GM23338 (cell line): ENCODE measurements around the gene GIGYF1. TPM values are rescaled to one million over a fixed set of nuclear protein-coding genes. Genes with fewer than 3 reads are reported as not detected.
A peak's percentile ranks its signal among the peaks of the same experiment; 100 is the strongest.

Experiments used
- ATAC-seq: fragments of 200-7000 bp; cut with Tn5 transposase; 3 replicates; pipeline ENCODE4 v1.9.1; 2020
- DNase-seq: peaks from one replicate; pipeline ENCODE4 v3.0.0-alpha.2; 2015; ENCODE audit warnings: low spot score
- H2AFZ ChIP-seq: fragments of 200-600 bp; sonication (generic); 2 replicates; pipeline ENCODE4 v1.8.0; 2016; ENCODE audit warnings: antibody characterized with exemption, mild to moderate bottlenecking, moderate library complexity
- H3F3A ChIP-seq: fragments of 200-600 bp; sonication (generic); replicated peaks from 2 replicates; pipeline ENCODE4 v1.8.0; 2017; ENCODE audit warnings: antibody characterized with exemption, mixed run types, low read depth
- H3K27ac ChIP-seq: fragments of 200-600 bp; sonication (generic); 2 replicates; pipeline ENCODE4 v1.6.1; 2016; ENCODE audit warnings: low read depth
- H3K27me3 ChIP-seq: fragments of 200-600 bp; sonication (generic); 2 replicates; pipeline ENCODE4 v1.8.0; 2016; ENCODE audit warnings: mild to moderate bottlenecking, mixed run types, moderate library complexity; ENCODE audit not compliant: insufficient read depth
- H3K36me3 ChIP-seq: fragments of 200-600 bp; sonication (generic); 2 replicates; pipeline ENCODE4 v1.8.0; 2016; ENCODE audit warnings: mild to moderate bottlenecking; ENCODE audit not compliant: insufficient read depth
- H3K4me1 ChIP-seq: fragments of 200-600 bp; sonication (generic); 2 replicates; pipeline ENCODE4 v1.8.0; 2016; ENCODE audit warnings: mild to moderate bottlenecking, moderate library complexity; ENCODE audit not compliant: insufficient read depth
- H3K4me2 ChIP-seq: fragments of 200-600 bp; sonication (generic); 2 replicates; pipeline ENCODE4 v1.7.1; 2017; ENCODE audit warnings: mixed run types
- H3K4me3 ChIP-seq: fragments of 200-600 bp; sonication (generic); 2 replicates; pipeline ENCODE4 v1.6.1; 2016; ENCODE audit warnings: mixed run types
- H3K79me2 ChIP-seq: fragments of 200-600 bp; sonication (generic); replicated peaks from 2 replicates; pipeline ENCODE4 v1.8.0; 2017; ENCODE audit warnings: mild to moderate bottlenecking; ENCODE audit not compliant: insufficient read depth
- H3K9me2 ChIP-seq: fragments of 200-600 bp; sonication (generic); 2 replicates; pipeline ENCODE4 v1.8.0; 2017; ENCODE audit not compliant: insufficient read depth
- H4K20me1 ChIP-seq: fragments of 200-600 bp; sonication (generic); replicated peaks from 2 replicates; pipeline ENCODE4 v1.8.0; 2017; ENCODE audit warnings: mild to moderate bottlenecking; ENCODE audit not compliant: insufficient read depth
- H3K27ac Mint-ChIP-seq: 2 replicates; pipeline ENCODE4 v1.8.0; 2020; ENCODE audit warnings: inconsistent platforms, mild to moderate bottlenecking, moderate library complexity, mixed read lengths
- H3K27me3 Mint-ChIP-seq: 3 replicates; pipeline ENCODE4 v1.8.0; 2022; ENCODE audit warnings: low read depth, mild to moderate bottlenecking, moderate library complexity, mixed read lengths, inconsistent platforms; ENCODE audit not compliant: insufficient read depth, poor library complexity
- H3K36me3 Mint-ChIP-seq: 3 replicates; pipeline ENCODE4 v1.8.0; 2021; ENCODE audit warnings: low read depth, mild to moderate bottlenecking, inconsistent platforms, moderate library complexity, mixed read lengths
- H3K4me1 Mint-ChIP-seq: 3 replicates; pipeline ENCODE4 v1.8.0; 2020; ENCODE audit warnings: mild to moderate bottlenecking, inconsistent platforms, mixed read lengths
- H3K4me3 Mint-ChIP-seq: 3 replicates; pipeline ENCODE4 v1.8.0; 2021; ENCODE audit warnings: moderate library complexity, mild to moderate bottlenecking, inconsistent platforms, mixed read lengths
- H3K9me3 Mint-ChIP-seq: 3 replicates; pipeline ENCODE4 v1.8.0; 2020; ENCODE audit warnings: moderate library complexity, mild to moderate bottlenecking, inconsistent platforms, mixed read lengths
- CREB1 ChIP-seq: fragments of 250-450 bp; sonication (Bioruptor Pico); IDR thresholded peaks from 2 replicates; pipeline ENCODE4 v1.5.0; 2020; ENCODE audit warnings: low read depth, mild to moderate bottlenecking, moderate library complexity
- EZH2 ChIP-seq: fragments of 200-600 bp; sonication (generic); IDR thresholded peaks from one replicate; pipeline ENCODE4 v1.8.0; 2017; ENCODE audit warnings: antibody characterized with exemption, mild to moderate bottlenecking, low read depth; ENCODE audit not compliant: unreplicated experiment
- NANOG ChIP-seq: IDR thresholded peaks from 2 replicates; pipeline ENCODE4 v1.6.1; 2016; ENCODE audit warnings: antibody characterized with exemption, borderline replicate concordance
- ZNF114 ChIP-seq: fragments of 250-450 bp; sonication (Bioruptor Pico); IDR thresholded peaks from 2 replicates; pipeline ENCODE4 v1.5.0; 2020; ENCODE audit warnings: mild to moderate bottlenecking, moderate library complexity
- ZNF462 ChIP-seq: fragments of 250-450 bp; sonication (Bioruptor Pico); IDR thresholded peaks from 2 replicates; pipeline ENCODE4 v1.5.0; 2020; ENCODE audit warnings: mild to moderate bottlenecking, moderate library complexity
- polyA plus RNA-seq: library from polyadenylated mRNA; unstranded; fragments of >200 nt; fragmentation: Nextera tagmentation; extraction: Ambion mirVana; gene quantifications from 2 replicates; pipeline ENCODE4 v1.2.1, GENCODE V29; 2016
- total RNA-seq: library from RNA; depleted of rRNA; stranded (reverse); fragments of >200 nt; shearing (Covaris generic); gene quantifications from 2 replicates; pipeline ENCODE4 v1.2.3, GENCODE V29; 2014

GIGYF1 gene
- total and polyA plus RNA-seq, 2 experiments from 2014 or later = 40.4 to 69.8 TPM

- no peak for TF ChIP-seq ZNF462 (CRISPR knock-in tag)
- no peak for TF ChIP-seq ZNF114 (CRISPR knock-in tag)
- no peak for TF ChIP-seq NANOG
These were observed 17.3 kb downstream of the GIGYF1 start (continued) for GRCh38 chr7:100676501-100677306.

GRCh38 chr7:100675581-100676350 lies 18.3 kb downstream of the GIGYF1 start:
- Histone ChIP-seq H3K4me2 (peak overlapping the region; percentile 99), H4K20me1 (no peaks in the 10 kb centered on the region; the same call in 1 of the 2 replicates), H3F3A (peaks cover 31% of the 10 kb centered on the region), H3K36me3 (no peaks in the 10 kb centered on the region), H3K4me1 (peaks cover 5% of the 10 kb centered on the region), H3K27ac (no peak overlapping the region), H3K27me3 (peaks cover 16% of the 10 kb centered on the region), H2AFZ (no peak overlapping the region), H3K4me3 (peak overlapping the region; percentile 93), H3K9me2 (no peaks in the 10 kb centered on the region), H3K79me2 (no peaks in the 10 kb centered on the region)
- Mint-ChIP-seq H3K27ac (no peak overlapping the region), H3K27me3 (peaks cover 35% of the 10 kb centered on the region), H3K4me1 (peaks cover 11% of the 10 kb centered on the region), H3K4me3 (peak overlapping the region; percentile 79), H3K36me3 (peaks cover 27% of the 10 kb centered on the region), H3K9me3 (no peaks in the 10 kb centered on the region)
- peak; percentile 80 for DNase-seq
- ATAC-seq = peak; percentile 45
- TF ChIP-seq CREB1 (CRISPR knock-in tag) (peak; percentile 66; the same call in 1 of the 2 replicates), EZH2 (no peak)
